Keratinocyte (primary cell): ENCODE data around the gene ARG1. TPM values are rescaled to one million over a fixed set of nuclear protein-coding genes. Genes with fewer than 3 reads are reported as not detected.

Source experiments
- DNase-seq: peaks from one replicate; pipeline ENCODE4 v3.0.0-alpha.2; 2011; ENCODE audit warnings: low read depth, missing footprints, low spot score
- FAIRE-seq: peaks from 2 replicates; lab custom pipeline; 2011; peaks lifted over from hg19 to GRCh38; lab: Jason Lieb, UNC
- H2AFZ ChIP-seq: 2 replicates; pipeline ENCODE4 v1.6.0; 2012; ENCODE audit warnings: low read length, control low read depth, inconsistent platforms; ENCODE audit not compliant: control insufficient read depth
- H3K27ac ChIP-seq: 2 replicates; pipeline ENCODE4 v1.5.1; 2011; ENCODE audit warnings: low read length; ENCODE audit not compliant: control insufficient read depth, insufficient read depth
- H3K27me3 ChIP-seq: 3 replicates; pipeline ENCODE4 v1.6.0; 2011; ENCODE audit warnings: low read length; ENCODE audit not compliant: control insufficient read depth, insufficient read depth; ENCODE audit errors: extremely low read depth
- H3K36me3 ChIP-seq, 2 experiments: 2 replicates in 1 of 2; 3 replicates in 1 of 2; pipeline ENCODE4 v1.5.1; 2011; ENCODE audit warnings: low read length in 2 of 2, mild to moderate bottlenecking in 1 of 2; ENCODE audit not compliant: control insufficient read depth in 2 of 2, insufficient read depth in 2 of 2; ENCODE audit errors: extremely low read depth in 1 of 2
- H3K4me1 ChIP-seq: 3 replicates; pipeline ENCODE4 v1.5.1; 2011; ENCODE audit warnings: low read length; ENCODE audit not compliant: control insufficient read depth, insufficient read depth; ENCODE audit errors: extremely low read depth
- H3K4me2 ChIP-seq: 3 replicates; pipeline ENCODE4 v1.6.0; 2011; ENCODE audit warnings: low read depth, low read length; ENCODE audit not compliant: control insufficient read depth, insufficient read depth; ENCODE audit errors: extremely low read depth
- H3K4me3 ChIP-seq, 3 experiments: fragments of 200-600 bp in 1 of 3; sonication (generic) in 1 of 3; 2 replicates in 2 of 3; 3 replicates in 1 of 3; pipeline ENCODE4 v1.5.1; 2011 to 2016; ENCODE audit warnings: low read length in 3 of 3, mild to moderate bottlenecking in 3 of 3, control low read depth in 2 of 3, inconsistent platforms in 1 of 3, low read depth in 1 of 3, mixed read lengths in 1 of 3, mixed run types in 1 of 3, moderate library complexity in 1 of 3; ENCODE audit not compliant: control insufficient read depth in 2 of 3, insufficient read depth in 2 of 3; ENCODE audit errors: extremely low read depth in 1 of 3
- H3K79me2 ChIP-seq: 2 replicates; pipeline ENCODE4 v1.6.0; 2012; ENCODE audit warnings: low read length; ENCODE audit not compliant: control insufficient read depth, insufficient read depth
- H3K9ac ChIP-seq: 3 replicates; pipeline ENCODE4 v1.6.0; 2011; ENCODE audit warnings: low read length; ENCODE audit not compliant: control insufficient read depth, insufficient read depth; ENCODE audit errors: extremely low read depth
- H3K9me1 ChIP-seq: 3 replicates; pipeline ENCODE4 v1.6.0; 2011; ENCODE audit warnings: low read length; ENCODE audit not compliant: control insufficient read depth, insufficient read depth; ENCODE audit errors: extremely low read depth
- H3K9me3 ChIP-seq: 2 replicates; pipeline ENCODE4 v1.5.1; 2012; ENCODE audit warnings: low read depth, low read length; ENCODE audit not compliant: control insufficient read depth
- H4K20me1 ChIP-seq: 3 replicates; pipeline ENCODE4 v1.6.0; 2011; ENCODE audit warnings: low read length; ENCODE audit not compliant: control insufficient read depth, insufficient read depth; ENCODE audit errors: extremely low read depth
- CTCF ChIP-seq, 3 experiments: IDR thresholded peaks in 1 of 3; conservative IDR thresholded peaks in 1 of 3; optimal IDR thresholded peaks in 1 of 3; 2 replicates in 2 of 3; 3 replicates in 1 of 3; pipeline versions ENCODE3 to v1.5.1; 2011; ENCODE audit warnings: low read length in 3 of 3, mild to moderate bottlenecking in 3 of 3, moderate library complexity in 2 of 3, control low read depth in 1 of 3, inconsistent platforms in 1 of 3; ENCODE audit not compliant: insufficient read depth in 2 of 3; ENCODE audit errors: extremely low read depth in 1 of 3
- EZH2 ChIP-seq: IDR thresholded peaks from one replicate; pipeline ENCODE4 v1.6.1; 2012; ENCODE audit warnings: inconsistent platforms, mild to moderate bottlenecking, low read length, moderate library complexity
- dilution Hi-C: fragments of 300-500 bp; cut with MboI; formaldehyde crosslinking; loops from one replicate; pipeline ENCODE4 v1.7.0; 2020; ENCODE audit warnings: low sequenced_read_pairs; ENCODE audit not compliant: extremely low pct_ligation_motif_present
- polyA plus RNA-seq, 5 experiments: library from polyadenylated mRNA; depleted of rRNA in 3 of 5; stranded (reverse) in 3 of 5; stranded (forward) in 1 of 5; unstranded in 1 of 5; fragments of >200 nt; gene quantifications; 1 replicate in 1 of 5; 2 replicates in 3 of 5; 3 replicates in 1 of 5; pipeline versions ENCODE4 v1.2.1 to v1.2.3, GENCODE V29; 2011 to 2012; ENCODE audit warnings: missing spikeins in 2 of 5, low read depth in 1 of 5, low replicate concordance in 1 of 5

The ARG1 gene
- polyA plus RNA-seq, 1 donor (not counting 4 experiments of a cell fraction or from before 2014, with no cell fraction given), result 0.13 TPM

DNA sequence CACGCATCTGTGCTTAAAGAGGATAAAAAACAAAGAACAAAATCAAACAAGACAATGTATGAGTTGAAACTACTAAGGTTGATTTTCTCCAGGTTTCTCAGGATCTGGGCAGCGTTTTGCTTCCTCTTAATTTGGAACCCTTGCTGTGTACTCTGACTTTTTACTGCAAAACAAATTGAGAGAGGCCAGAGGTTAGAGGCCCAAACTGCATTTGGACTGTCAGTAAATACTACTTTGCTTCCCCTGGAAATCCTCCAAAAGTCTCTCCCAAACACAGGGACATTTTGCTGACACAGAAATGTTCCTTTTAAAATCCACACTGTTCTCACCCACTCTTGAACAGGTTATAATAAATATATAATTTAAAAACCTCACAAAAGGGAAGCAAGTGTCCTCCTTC lies 1.1 kb downstream of the ARG1 start:
- TF ChIP-seq EZH2, result no peak
- TF ChIP-seq CTCF (optimal IDR thresholded peaks at IDR 0.05 in 1 of 3, IDR thresholded peaks at IDR 0.05 in 1 of 3, conservative IDR thresholded peaks at IDR 0.05 in 1 of 3; ENCODE audit: extremely low read depth in 1 of 3, insufficient read depth in 2 of 3, low read length in 3 of 3), result no peak
- H3K27me3 ChIP-seq, result no peaks in the 10 kb centered on the region
- FAIRE-seq, result no peak
- peaks cover 0 to 2% of the 10 kb centered on the region in 2 experiments for H3K36me3 ChIP-seq
- no peaks in the 10 kb centered on the region for H3K4me1 ChIP-seq
- H3K9ac ChIP-seq, result no peak overlapping the region
- no peak overlapping the region for H3K27ac ChIP-seq
- no peak overlapping the region for H3K4me3 ChIP-seq
- H3K4me2 ChIP-seq, result no peak overlapping the region
- H2AFZ ChIP-seq, result no peak overlapping the region
- H3K9me1 ChIP-seq, result no peaks in the 10 kb centered on the region
- H3K9me3 ChIP-seq, result no peaks in the 10 kb centered on the region
- no peaks in the 10 kb centered on the region for H3K79me2 ChIP-seq
- H4K20me1 ChIP-seq, result no peaks in the 10 kb centered on the region
- no peak for DNase-seq
- dilution Hi-C loops, result no loop called here

- FAIRE-seq (no peak), DNase-seq (no peak)
- Histone ChIP-seq H3K4me2 (no peak overlapping the region), H3K4me3 (no peak overlapping the region), H3K9ac (no peak overlapping the region), H3K27me3 (no peaks in the 10 kb centered on the region), H3K27ac (no peak overlapping the region), H4K20me1 (no peaks in the 10 kb centered on the region), H2AFZ (no peak overlapping the region), H3K9me1 (no peaks in the 10 kb centered on the region), H3K79me2 (no peaks in the 10 kb centered on the region), H3K4me1 (no peaks in the 10 kb centered on the region), H3K36me3 (peaks cover 0 to 2% of the 10 kb centered on the region in 2 experiments), H3K9me3 (no peaks in the 10 kb centered on the region)
- dilution Hi-C loops, result no loop called here
- no peak for TF ChIP-seq CTCF (optimal IDR thresholded peaks at IDR 0.05 in 1 of 3, IDR thresholded peaks at IDR 0.05 in 1 of 3, conservative IDR thresholded peaks at IDR 0.05 in 1 of 3; ENCODE audit: extremely low read depth in 1 of 3, insufficient read depth in 2 of 3, low read length in 3 of 3)
- TF ChIP-seq EZH2, result no peak
Observed at GRCh38 chr6:131574686-131575085, 1.7 kb downstream of the ARG1 start.
